Astrocyte of the cerebellum (primary cell): Measurements from ENCODE around the gene MAP4K1.

Experiments used
- DNase-seq: peaks from one replicate; pipeline ENCODE4 v3.0.0-alpha.2; 2011; ENCODE audit warnings: low read depth
- H3K4me3 ChIP-seq: 2 replicates; pipeline ENCODE4 v1.5.1; 2011; ENCODE audit warnings: mild to moderate bottlenecking, low read depth, low read length, moderate library complexity
- in situ Hi-C: cut with HindIII; loops from 2 replicates; pipeline ENCODE4 v1.10.0; 2017; ENCODE audit warnings: low sequenced_read_pairs
- TF ChIP-seq, protein P1 (sequence below): IDR thresholded peaks from 2 replicates; pipeline ENCODE4 v1.5.1; 2012; ENCODE audit warnings: low read length, low read depth, moderate library complexity, mild to moderate bottlenecking; ENCODE audit errors: missing control alignments

MAP4K1 gene

DNA sequence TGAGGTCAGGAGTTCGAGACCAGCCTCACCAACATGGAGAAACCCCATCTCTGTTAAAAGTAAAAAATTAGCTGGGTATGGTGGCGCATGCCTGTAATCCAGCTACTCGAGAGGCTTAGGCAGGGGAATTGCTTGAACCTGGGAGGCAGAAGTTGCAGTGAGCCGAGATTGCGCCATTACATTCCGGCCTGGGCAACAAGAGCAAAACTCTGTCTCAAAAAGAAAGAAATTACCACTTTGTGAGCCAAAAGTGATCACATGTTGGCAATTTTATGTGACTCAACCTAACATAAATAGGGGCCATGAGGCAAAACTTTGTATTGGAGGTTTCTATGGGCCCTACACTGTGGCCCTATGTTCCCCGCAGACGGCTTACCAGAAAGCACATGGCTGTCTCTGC lies 72.2 kb downstream of the MAP4K1 start:
- DNase-seq, result no peak
- TF ChIP-seq, protein P1, sequence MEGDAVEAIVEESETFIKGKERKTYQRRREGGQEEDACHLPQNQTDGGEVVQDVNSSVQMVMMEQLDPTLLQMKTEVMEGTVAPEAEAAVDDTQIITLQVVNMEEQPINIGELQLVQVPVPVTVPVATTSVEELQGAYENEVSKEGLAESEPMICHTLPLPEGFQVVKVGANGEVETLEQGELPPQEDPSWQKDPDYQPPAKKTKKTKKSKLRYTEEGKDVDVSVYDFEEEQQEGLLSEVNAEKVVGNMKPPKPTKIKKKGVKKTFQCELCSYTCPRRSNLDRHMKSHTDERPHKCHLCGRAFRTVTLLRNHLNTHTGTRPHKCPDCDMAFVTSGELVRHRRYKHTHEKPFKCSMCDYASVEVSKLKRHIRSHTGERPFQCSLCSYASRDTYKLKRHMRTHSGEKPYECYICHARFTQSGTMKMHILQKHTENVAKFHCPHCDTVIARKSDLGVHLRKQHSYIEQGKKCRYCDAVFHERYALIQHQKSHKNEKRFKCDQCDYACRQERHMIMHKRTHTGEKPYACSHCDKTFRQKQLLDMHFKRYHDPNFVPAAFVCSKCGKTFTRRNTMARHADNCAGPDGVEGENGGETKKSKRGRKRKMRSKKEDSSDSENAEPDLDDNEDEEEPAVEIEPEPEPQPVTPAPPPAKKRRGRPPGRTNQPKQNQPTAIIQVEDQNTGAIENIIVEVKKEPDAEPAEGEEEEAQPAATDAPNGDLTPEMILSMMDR, result no peak
- in situ Hi-C loops, result loop anchor here (5.0 kb wide), 1 partner anchor 93 kb away; no protein-coding TSS in a partner anchor
- H3K4me3 ChIP-seq, result no peak overlapping the region

- in situ Hi-C loops, result loop anchor here (5.0 kb wide), 1 partner anchor 92 kb away; no protein-coding TSS in a partner anchor
- TF ChIP-seq, protein P1, result no peak
- H3K4me3 ChIP-seq, result no peak overlapping the region
- DNase-seq, result peak; percentile 22
Measured at GRCh38 chr19:38544569-38545315, 73.0 kb downstream of the MAP4K1 start.

DNA sequence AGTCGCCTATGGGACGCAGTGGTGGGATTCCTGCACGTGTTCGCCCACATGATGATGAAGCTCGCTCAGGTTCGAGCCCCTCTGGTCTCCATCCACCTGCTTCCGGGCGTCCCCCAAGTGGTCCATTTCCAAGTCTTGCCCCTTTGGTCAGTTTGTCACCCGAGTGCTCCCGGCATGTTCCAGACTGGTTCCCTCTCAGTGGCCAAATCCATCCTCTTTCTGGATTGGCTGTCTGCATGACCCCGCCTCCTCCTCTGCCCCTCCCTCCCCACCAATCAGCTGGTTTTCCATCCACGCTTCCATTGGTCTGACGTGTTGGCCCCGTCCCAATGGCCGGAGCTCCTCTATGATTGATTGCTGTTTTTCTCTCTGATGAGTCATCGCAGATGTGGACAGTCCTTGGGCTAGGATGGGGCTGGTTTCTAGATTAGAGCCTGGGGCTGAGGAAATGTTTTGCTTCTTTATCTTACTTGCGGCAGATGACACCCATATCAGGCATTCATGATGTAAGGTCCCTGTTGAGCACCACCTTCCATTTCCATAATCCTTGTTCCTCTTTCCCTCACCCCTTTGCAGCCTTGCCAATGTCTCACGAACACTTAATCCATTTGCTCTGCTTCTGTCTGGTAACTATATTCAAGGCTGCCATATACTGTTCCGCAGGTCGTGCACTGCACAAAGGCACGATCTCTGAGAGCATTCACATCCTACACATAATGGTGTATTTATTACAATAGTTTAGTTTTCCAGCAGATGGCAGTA lies 73.8 kb downstream of the MAP4K1 start:
- peak; percentile 5 for DNase-seq
- TF ChIP-seq, protein P1, result peak; percentile 53
- no peak overlapping the region for H3K4me3 ChIP-seq
- in situ Hi-C loops, result no loop called here

DNA sequence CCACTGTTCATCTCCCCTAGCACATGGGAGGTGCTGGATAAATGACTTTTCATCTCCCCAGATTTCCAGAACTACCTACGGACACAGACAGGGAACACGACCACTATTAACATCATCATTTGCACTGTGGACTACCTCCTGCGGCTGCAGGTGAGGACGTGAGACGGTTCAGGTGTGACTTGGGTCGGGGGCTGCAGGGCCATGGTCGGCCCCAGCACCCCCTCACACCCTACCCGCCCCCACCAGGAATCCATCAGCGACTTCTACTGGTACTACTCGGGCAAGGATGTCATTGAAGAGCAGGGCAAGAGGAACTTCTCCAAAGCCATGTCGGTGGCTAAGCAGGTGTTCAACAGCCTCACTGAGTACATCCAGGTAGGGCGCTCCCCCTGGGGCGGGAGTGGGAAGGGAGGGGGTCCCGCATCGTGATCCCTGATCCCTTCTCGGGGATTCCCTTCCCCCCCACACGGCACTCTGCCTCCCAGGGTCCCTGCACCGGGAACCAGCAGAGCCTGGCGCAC lies 74.4 kb downstream of the MAP4K1 start:
- TF ChIP-seq, protein P1, result no peak
- in situ Hi-C loops, result no loop called here
- no peak overlapping the region for H3K4me3 ChIP-seq
- no peak for DNase-seq

DNA sequence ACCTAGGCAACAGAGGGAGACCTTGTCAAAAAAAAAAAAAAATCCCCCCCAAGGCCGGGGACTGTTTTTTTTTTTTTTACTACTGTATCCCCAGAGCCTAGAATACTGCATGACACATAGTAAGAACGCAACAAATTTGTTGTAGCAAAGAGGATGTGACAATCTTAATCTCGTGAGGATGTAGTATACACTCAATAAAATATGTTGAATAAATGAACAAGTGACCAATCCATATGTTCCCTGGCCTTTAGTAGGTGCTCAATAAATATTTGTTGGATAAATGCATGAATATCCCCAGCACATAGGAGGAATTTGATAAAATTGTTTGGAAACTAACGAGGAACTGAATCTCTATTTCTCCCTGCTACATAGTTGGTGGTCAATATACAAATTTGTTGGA lies 75.7 kb downstream of the MAP4K1 start:
- DNase-seq, result no peak
- H3K4me3 ChIP-seq, result no peak overlapping the region
- TF ChIP-seq, protein P1, result no peak
- in situ Hi-C loops, result no loop called here

DNA sequence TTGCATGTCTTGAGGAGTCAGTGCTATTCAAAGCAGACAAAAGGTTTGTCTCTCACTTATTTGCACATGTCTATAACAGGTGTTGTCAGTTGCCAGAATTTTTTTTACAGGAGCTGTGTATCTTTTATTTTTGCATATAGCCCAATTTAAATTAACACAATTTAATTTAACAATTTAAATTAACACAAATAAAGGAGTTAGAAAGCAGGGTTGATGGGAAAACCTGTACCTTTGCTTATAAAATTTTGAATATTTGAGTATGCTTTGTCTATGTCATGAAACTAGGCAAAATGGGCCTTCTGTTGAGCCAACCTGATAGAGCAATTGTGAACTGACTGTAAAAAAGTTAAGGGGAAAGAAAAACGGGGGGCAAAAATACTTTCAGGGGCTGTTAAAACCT lies 78.0 kb downstream of the MAP4K1 start:
- in situ Hi-C loops, result no loop called here
- no peak for DNase-seq
- TF ChIP-seq, protein P1, result no peak
- no peak overlapping the region for H3K4me3 ChIP-seq
